Measurements from ENCODE around the gene E2F1.

E2F1 gene

GRCh38 chr20:33686100-33686983 is at the start of gene E2F1:
Gene E2F1 (minus strand): TSS chr20:33686385. CDS start chr20:33686264, 121 bp downstream.
- peak within 1 kb of the TSS; percentile 72 for H3K4me3 ChIP-seq (ENCODE audit: low read depth, low read length)
- DNase-seq, result peak; percentile 96
- TF ChIP-seq CTCF (IDR thresholded peaks at IDR 0.05; ENCODE audit: low read depth, low read length), result 0 out of 2 replicates have a peak, but pooled peaks have one; percentile 28
- no peaks in the 10 kb centered on the region for H3K9me3 ChIP-seq (ENCODE audit: severe bottlenecking)
- peaks cover 34% of the 10 kb centered on the region for H3K36me3 ChIP-seq
- H3K27me3 ChIP-seq (ENCODE audit: insufficient read depth, low read depth, severe bottlenecking), result no peaks in the 10 kb centered on the region
- H3K27ac ChIP-seq, result peak within 1 kb of the TSS; percentile 92

- no peak overlapping the region for H3K4me3 ChIP-seq (ENCODE audit: low read depth, low read length)
- no peak for DNase-seq
- H3K27ac ChIP-seq, result no peak overlapping the region
Observed at GRCh38 chr20:33733654-33734576, 47.7 kb upstream of the E2F1 start.

GRCh38 chr20:33732166-33732970 is 46.2 kb upstream of the E2F1 start:
- H3K36me3 ChIP-seq, result no peaks in the 10 kb centered on the region
- H3K27me3 ChIP-seq (ENCODE audit: insufficient read depth, low read depth, severe bottlenecking), result no peaks in the 10 kb centered on the region
- peak; percentile 9; the same call in 1 of the 2 replicates for TF ChIP-seq CTCF (IDR thresholded peaks at IDR 0.05; ENCODE audit: low read depth, low read length)
- DNase-seq, result peak; percentile 89
- peak overlapping the region; percentile 95 for H3K27ac ChIP-seq
- peak overlapping the region; percentile 75 for H3K4me3 ChIP-seq (ENCODE audit: low read depth, low read length)
- H3K9me3 ChIP-seq (ENCODE audit: severe bottlenecking), result peaks cover 14% of the 10 kb centered on the region

More at GRCh38 chr20:33733654-33734576, 47.7 kb upstream of the E2F1 start:
- Histone ChIP-seq H3K36me3 (no peaks in the 10 kb centered on the region), H3K27me3 (ENCODE audit: insufficient read depth, low read depth, severe bottlenecking) (no peaks in the 10 kb centered on the region), H3K9me3 (ENCODE audit: severe bottlenecking) (peaks cover 15% of the 10 kb centered on the region)
- no peak for TF ChIP-seq CTCF (IDR thresholded peaks at IDR 0.05; ENCODE audit: low read depth, low read length)

- DNase-seq, result peak; percentile 92
- Histone ChIP-seq H3K27ac (peak within 1 kb of the TSS; percentile 95), H3K9me3 (ENCODE audit: severe bottlenecking) (peaks cover 7% of the 10 kb centered on the region), H3K4me3 (ENCODE audit: low read depth, low read length) (peak within 1 kb of the TSS; percentile 75), H3K36me3 (no peaks in the 10 kb centered on the region), H3K27me3 (ENCODE audit: insufficient read depth, low read depth, severe bottlenecking) (no peaks in the 10 kb centered on the region)
- peak; percentile 82 for TF ChIP-seq CTCF (IDR thresholded peaks at IDR 0.05; ENCODE audit: low read depth, low read length)
Observed at GRCh38 chr20:33731693-33732165, 45.5 kb upstream of the E2F1 start, which contains the start of gene ZNF341. Gene ZNF341 (plus strand): TSS chr20:33731996. CDS start chr20:33732022, 26 bp downstream.
